HepG2 (cell line): ENCODE results near the gene PYCR2. TPM values are rescaled to one million over a fixed set of nuclear protein-coding genes. Genes with fewer than 3 reads are reported as not detected.

Experiments used
- CBFB ChIP-seq: sonication (generic); formaldehyde crosslinking; IDR thresholded peaks from 2 replicates; pipeline ENCODE4 v1.4.0; 2020; ENCODE audit warnings: missing genetic modification reagents
- CEBPB ChIP-seq: IDR thresholded peaks from 2 replicates; pipeline ENCODE4 v1.6.1; 2011; ENCODE audit warnings: low read depth, low read length, improper control_type of control experiment, borderline replicate concordance
- EP300 ChIP-seq, 3 experiments: sonication (generic) in 1 of 3; formaldehyde crosslinking in 1 of 3; IDR thresholded peaks; 2 replicates each; pipeline versions ENCODE4 v1.5.1 to v1.6.1; 2011 to 2020; ENCODE audit warnings: low read depth in 2 of 3, low read length in 2 of 3, borderline replicate concordance in 1 of 3, improper control_type of control experiment in 1 of 3, mild to moderate bottlenecking in 1 of 3, missing genetic modification reagents in 1 of 3, moderate library complexity in 1 of 3
- FOXK2 ChIP-seq: fragments of 450-650 bp; IDR thresholded peaks from 2 replicates; pipeline ENCODE4 v1.6.1; 2016
- GATAD2A ChIP-seq: IDR thresholded peaks from 2 replicates; pipeline ENCODE4 v1.6.1; 2016
- IKZF1 ChIP-seq: fragments of 450-650 bp; IDR thresholded peaks from 2 replicates; pipeline ENCODE4 v1.7.1; 2016
- LCORL ChIP-seq, 2 experiments: fragments of 450-650 bp in 1 of 2; sonication (generic) in 1 of 2; formaldehyde crosslinking in 1 of 2; IDR thresholded peaks; 2 replicates each; pipeline versions ENCODE4 v1.5.0 to v1.6.1; 2017 to 2020; ENCODE audit warnings: antibody characterized with exemption in 1 of 2, missing genetic modification reagents in 1 of 2
- NCOR1 ChIP-seq: fragments of 200-600 bp; sonication (generic); IDR thresholded peaks from 2 replicates; pipeline ENCODE4 v1.7.0; 2017; ENCODE audit warnings: antibody characterized with exemption, low read length, borderline replicate concordance
- POLR2A ChIP-seq, 2 experiments: IDR thresholded peaks; 2 replicates each; pipeline ENCODE4 v1.6.1; 2011; ENCODE audit warnings: low read depth in 2 of 2, low read length in 2 of 2, mild to moderate bottlenecking in 1 of 2, moderate library complexity in 1 of 2; ENCODE audit not compliant: insufficient read depth in 1 of 2
- ZC3H4 ChIP-seq: sonication (generic); formaldehyde crosslinking; IDR thresholded peaks from 2 replicates; pipeline ENCODE4 v1.4.0; 2020; ENCODE audit warnings: missing genetic modification reagents, borderline replicate concordance
- ZNF331 ChIP-seq: sonication (generic); formaldehyde crosslinking; IDR thresholded peaks from 2 replicates; pipeline ENCODE4 v1.4.0; 2020; ENCODE audit warnings: missing genetic modification reagents
- ZNF550 ChIP-seq: sonication (generic); formaldehyde crosslinking; IDR thresholded peaks from 2 replicates; pipeline ENCODE4 v1.4.0; 2020; ENCODE audit warnings: mild to moderate bottlenecking, missing genetic modification reagents, borderline replicate concordance
- ZNF556 ChIP-seq: sonication (generic); formaldehyde crosslinking; IDR thresholded peaks from 2 replicates; pipeline ENCODE4 v1.4.0; 2020; ENCODE audit warnings: mild to moderate bottlenecking, missing genetic modification reagents, borderline replicate concordance
- ZNF562 ChIP-seq: sonication (generic); formaldehyde crosslinking; IDR thresholded peaks from 2 replicates; pipeline ENCODE4 v1.8.0; 2022; ENCODE audit warnings: missing genetic modification reagents, borderline replicate concordance
- ZNF605 ChIP-seq: sonication (generic); formaldehyde crosslinking; IDR thresholded peaks from 2 replicates; pipeline ENCODE4 v1.8.0; 2022; ENCODE audit warnings: mild to moderate bottlenecking, missing genetic modification reagents
- ZNF720 ChIP-seq: sonication (generic); formaldehyde crosslinking; IDR thresholded peaks from 2 replicates; pipeline ENCODE4 v1.4.0; 2020; ENCODE audit warnings: missing genetic modification reagents
- ZNF850 ChIP-seq: sonication (generic); formaldehyde crosslinking; conservative IDR thresholded peaks from 2 replicates; pipeline ENCODE4 v1.9.0; 2021; ENCODE audit warnings: mild to moderate bottlenecking, missing genetic modification reagents
- polyA plus RNA-seq, 8 experiments: library from polyadenylated mRNA; depleted of rRNA in 3 of 8; stranded (reverse) in 7 of 8; unstranded in 1 of 8; fragments of >200 nt; fragmentation: Illumina TruSeq in 4 of 8; extraction: Trizol in 4 of 8; gene quantifications; 2 replicates each; pipeline versions ENCODE4 v1.2.1 to v1.2.3, GENCODE V29; 2011 to 2016; ENCODE audit warnings: low read depth in 4 of 8, missing spikeins in 1 of 8, mixed read lengths in 1 of 8; ENCODE audit not compliant: insufficient read depth in 1 of 8
- total RNA-seq, 5 experiments: library from RNA; depleted of rRNA; stranded (reverse); fragments of >200 nt; fragmentation: Illumina TruSeq; extraction: Trizol; gene quantifications; 2 replicates each; pipeline ENCODE4 v1.2.3, GENCODE V29; 2016; ENCODE audit warnings: low read depth in 1 of 5
- TF ChIP-seq, protein P1 (sequence below): sonication (generic); formaldehyde crosslinking; IDR thresholded peaks from 2 replicates; pipeline ENCODE4 v1.5.1; 2020; ENCODE audit warnings: missing genetic modification reagents, mild to moderate bottlenecking, borderline replicate concordance
- TF ChIP-seq, protein P2 (sequence below): sonication (generic); formaldehyde crosslinking; IDR thresholded peaks from 2 replicates; pipeline ENCODE4 v1.8.1; 2023; ENCODE audit warnings: mild to moderate bottlenecking, moderate library complexity, missing genetic modification reagents
- TF ChIP-seq, protein P3 (sequence below): sonication (generic); formaldehyde crosslinking; IDR thresholded peaks from 2 replicates; pipeline ENCODE4 v1.4.0; 2020; ENCODE audit warnings: missing genetic modification reagents, borderline replicate concordance
- TF ChIP-seq, protein P4 (sequence below): sonication (generic); formaldehyde crosslinking; IDR thresholded peaks from 2 replicates; pipeline ENCODE4 v1.4.0; 2020; ENCODE audit warnings: missing genetic modification reagents

Gene PYCR2
- total and polyA plus RNA-seq, 2 of the 13 experiments (the other 11 are each of a cell fraction or from before 2014, with no cell fraction given) = 47.2 to 47.8 TPM

DNA sequence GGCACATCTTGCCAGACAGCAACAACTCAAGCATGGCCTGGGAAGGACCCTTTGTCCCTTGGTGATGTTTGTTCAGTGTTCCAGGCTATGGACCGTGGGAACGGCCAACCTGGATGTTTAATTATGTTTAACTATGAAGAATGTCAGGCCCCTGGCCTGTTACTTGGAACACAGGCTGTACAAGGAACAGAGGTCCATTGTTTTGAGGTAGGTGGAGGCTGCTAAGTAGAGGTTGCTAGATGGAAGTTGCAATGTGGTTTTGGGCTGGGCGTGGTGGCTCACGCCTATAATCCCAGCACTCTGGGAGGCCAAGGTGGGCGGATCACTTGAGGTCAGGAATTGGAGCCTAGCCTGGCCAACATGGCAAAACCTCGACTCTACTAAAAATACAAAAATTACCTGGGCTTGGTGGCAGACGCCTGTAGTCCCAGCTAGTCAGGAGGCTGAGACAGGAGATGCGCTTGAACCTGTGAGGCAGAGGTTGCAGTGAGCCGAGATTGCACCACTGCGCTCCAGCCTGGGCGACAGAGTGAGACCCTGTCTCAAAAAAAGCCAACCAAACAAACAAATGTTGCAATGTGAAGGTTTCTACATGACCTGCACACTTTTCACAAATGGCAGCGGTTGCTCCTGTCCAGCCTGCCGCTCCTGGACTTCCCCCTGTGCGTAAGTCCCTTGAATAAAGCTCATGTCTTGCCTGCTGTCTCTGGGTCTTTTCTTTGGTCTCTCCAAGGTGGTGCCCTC lies 32.6 kb downstream of the PYCR2 start (continued):
- TF ChIP-seq, protein P1, sequence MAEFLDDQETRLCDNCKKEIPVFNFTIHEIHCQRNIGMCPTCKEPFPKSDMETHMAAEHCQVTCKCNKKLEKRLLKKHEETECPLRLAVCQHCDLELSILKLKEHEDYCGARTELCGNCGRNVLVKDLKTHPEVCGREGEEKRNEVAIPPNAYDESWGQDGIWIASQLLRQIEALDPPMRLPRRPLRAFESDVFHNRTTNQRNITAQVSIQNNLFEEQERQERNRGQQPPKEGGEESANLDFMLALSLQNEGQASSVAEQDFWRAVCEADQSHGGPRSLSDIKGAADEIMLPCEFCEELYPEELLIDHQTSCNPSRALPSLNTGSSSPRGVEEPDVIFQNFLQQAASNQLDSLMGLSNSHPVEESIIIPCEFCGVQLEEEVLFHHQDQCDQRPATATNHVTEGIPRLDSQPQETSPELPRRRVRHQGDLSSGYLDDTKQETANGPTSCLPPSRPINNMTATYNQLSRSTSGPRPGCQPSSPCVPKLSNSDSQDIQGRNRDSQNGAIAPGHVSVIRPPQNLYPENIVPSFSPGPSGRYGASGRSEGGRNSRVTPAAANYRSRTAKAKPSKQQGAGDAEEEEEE (CRISPR knock-in tag) = no peak
- TF ChIP-seq IKZF1 = no peak
- TF ChIP-seq POLR2A (IDR thresholded peaks at IDR 0.05; ENCODE audit: insufficient read depth in 1 of 2, low read depth in 2 of 2, low read length in 2 of 2) = no peak
- no peak for TF ChIP-seq ZNF550 (CRISPR knock-in tag)
- TF ChIP-seq ZNF331 = no peak
- TF ChIP-seq ZNF605 (CRISPR knock-in tag) = no peak
- no peak for TF ChIP-seq FOXK2
- TF ChIP-seq CEBPB = peak; percentile 71; the same call in 1 of the 2 replicates
- TF ChIP-seq EP300 (IDR thresholded peaks at IDR 0.05; ENCODE audit: low read depth in 2 of 2, low read length in 2 of 2) = peak in 1 of 2 experiments; percentile 46; a peak in 1 of 4 replicates
- no peak for TF ChIP-seq EP300 (CRISPR knock-in tag; IDR thresholded peaks at IDR 0.05; ENCODE audit: borderline replicate concordance)
- 0 out of 2 replicates have a peak, but pooled peaks have one; percentile 14 for TF ChIP-seq GATAD2A (CRISPR knock-in tag)
- no peak for TF ChIP-seq ZC3H4 (CRISPR knock-in tag)
- 0 out of 2 replicates have a peak, but pooled peaks have one; percentile 22 for TF ChIP-seq LCORL (IDR thresholded peaks at IDR 0.05)
- TF ChIP-seq LCORL (CRISPR knock-in tag; IDR thresholded peaks at IDR 0.05) = no peak
- TF ChIP-seq ZNF562 (CRISPR knock-in tag) = no peak
- TF ChIP-seq CBFB = no peak
- TF ChIP-seq, protein P2, sequence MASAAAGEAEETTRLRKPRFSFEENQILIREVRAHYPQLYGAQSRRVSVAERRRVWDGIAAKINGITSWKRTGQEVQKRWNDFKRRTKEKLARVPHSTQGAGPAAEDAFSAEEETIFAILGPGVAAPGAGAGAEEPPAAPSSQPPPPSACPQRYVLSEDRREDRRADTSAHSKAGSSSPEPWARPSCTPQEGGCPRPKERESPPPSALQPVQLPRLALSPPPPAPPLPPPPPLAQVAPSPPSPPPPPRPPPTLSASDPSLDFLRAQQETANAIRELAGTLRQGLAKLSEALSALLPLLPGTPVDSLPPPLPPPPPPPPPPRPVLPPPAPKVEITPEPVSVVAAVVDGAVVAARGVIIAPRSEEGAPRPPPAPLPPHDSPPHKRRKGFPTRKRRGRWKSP (CRISPR knock-in tag) = 0 out of 2 replicates have a peak, but pooled peaks have one; percentile 33
- no peak for TF ChIP-seq ZNF850 (CRISPR knock-in tag)
- no peak for TF ChIP-seq ZNF720
- TF ChIP-seq, protein P3, sequence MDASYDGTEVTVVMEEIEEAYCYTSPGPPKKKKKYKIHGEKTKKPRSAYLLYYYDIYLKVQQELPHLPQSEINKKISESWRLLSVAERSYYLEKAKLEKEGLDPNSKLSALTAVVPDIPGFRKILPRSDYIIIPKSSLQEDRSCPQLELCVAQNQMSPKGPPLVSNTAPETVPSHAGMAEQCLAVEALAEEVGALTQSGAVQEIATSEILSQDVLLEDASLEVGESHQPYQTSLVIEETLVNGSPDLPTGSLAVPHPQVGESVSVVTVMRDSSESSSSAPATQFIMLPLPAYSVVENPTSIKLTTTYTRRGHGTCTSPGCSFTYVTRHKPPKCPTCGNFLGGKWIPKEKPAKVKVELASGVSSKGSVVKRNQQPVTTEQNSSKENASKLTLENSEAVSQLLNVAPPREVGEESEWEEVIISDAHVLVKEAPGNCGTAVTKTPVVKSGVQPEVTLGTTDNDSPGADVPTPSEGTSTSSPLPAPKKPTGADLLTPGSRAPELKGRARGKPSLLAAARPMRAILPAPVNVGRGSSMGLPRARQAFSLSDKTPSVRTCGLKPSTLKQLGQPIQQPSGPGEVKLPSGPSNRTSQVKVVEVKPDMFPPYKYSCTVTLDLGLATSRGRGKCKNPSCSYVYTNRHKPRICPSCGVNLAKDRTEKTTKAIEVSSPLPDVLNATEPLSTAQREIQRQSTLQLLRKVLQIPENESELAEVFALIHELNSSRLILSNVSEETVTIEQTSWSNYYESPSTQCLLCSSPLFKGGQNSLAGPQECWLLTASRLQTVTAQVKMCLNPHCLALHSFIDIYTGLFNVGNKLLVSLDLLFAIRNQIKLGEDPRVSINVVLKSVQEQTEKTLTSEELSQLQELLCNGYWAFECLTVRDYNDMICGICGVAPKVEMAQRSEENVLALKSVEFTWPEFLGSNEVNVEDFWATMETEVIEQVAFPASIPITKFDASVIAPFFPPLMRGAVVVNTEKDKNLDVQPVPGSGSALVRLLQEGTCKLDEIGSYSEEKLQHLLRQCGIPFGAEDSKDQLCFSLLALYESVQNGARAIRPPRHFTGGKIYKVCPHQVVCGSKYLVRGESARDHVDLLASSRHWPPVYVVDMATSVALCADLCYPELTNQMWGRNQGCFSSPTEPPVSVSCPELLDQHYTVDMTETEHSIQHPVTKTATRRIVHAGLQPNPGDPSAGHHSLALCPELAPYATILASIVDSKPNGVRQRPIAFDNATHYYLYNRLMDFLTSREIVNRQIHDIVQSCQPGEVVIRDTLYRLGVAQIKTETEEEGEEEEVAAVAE (CRISPR knock-in tag) = no peak
- 0 out of 2 replicates have a peak, but pooled peaks have one; percentile 13 for TF ChIP-seq ZNF556 (CRISPR knock-in tag)
- TF ChIP-seq NCOR1 = peak; percentile 51; the same call in 1 of the 2 replicates
- TF ChIP-seq, protein P4, sequence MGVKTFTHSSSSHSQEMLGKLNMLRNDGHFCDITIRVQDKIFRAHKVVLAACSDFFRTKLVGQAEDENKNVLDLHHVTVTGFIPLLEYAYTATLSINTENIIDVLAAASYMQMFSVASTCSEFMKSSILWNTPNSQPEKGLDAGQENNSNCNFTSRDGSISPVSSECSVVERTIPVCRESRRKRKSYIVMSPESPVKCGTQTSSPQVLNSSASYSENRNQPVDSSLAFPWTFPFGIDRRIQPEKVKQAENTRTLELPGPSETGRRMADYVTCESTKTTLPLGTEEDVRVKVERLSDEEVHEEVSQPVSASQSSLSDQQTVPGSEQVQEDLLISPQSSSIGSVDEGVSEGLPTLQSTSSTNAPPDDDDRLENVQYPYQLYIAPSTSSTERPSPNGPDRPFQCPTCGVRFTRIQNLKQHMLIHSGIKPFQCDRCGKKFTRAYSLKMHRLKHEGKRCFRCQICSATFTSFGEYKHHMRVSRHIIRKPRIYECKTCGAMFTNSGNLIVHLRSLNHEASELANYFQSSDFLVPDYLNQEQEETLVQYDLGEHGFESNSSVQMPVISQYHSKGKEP (CRISPR knock-in tag) = no peak
